GM06990 (cell line): ENCODE results near the gene CRMP1.

Experiments used
- DNase-seq: peaks from one replicate; pipeline ENCODE4 v3.0.0-alpha.2; 2011; ENCODE audit not compliant: insufficient read length; ENCODE audit errors: extremely low read depth
- H3K27me3 ChIP-seq: replicated peaks from 2 replicates; pipeline ENCODE4 v1.6.0; 2011; ENCODE audit warnings: low read length; ENCODE audit not compliant: control insufficient read depth, insufficient read depth
- H3K36me3 ChIP-seq: 2 replicates; pipeline ENCODE4 v1.5.1; 2011; ENCODE audit warnings: low read length; ENCODE audit not compliant: control insufficient read depth, insufficient read depth
- H3K4me3 ChIP-seq: replicated peaks from 2 replicates; pipeline ENCODE4 v1.5.1; 2011; ENCODE audit warnings: low read depth, mild to moderate bottlenecking, control low read depth, low read length
- CTCF ChIP-seq: IDR thresholded peaks from 2 replicates; pipeline ENCODE4 v1.5.1; 2011; ENCODE audit warnings: low read length, control low read depth, mild to moderate bottlenecking, inconsistent platforms; ENCODE audit not compliant: insufficient read depth, poor library complexity, severe bottlenecking

Gene CRMP1

GRCh38 chr4:5836943-5837342 lies 55.9 kb downstream of the CRMP1 start:
- Histone ChIP-seq H3K27me3 (no peaks in the 10 kb centered on the region; the same call in 1 of the 2 replicates), H3K4me3 (no peak overlapping the region), H3K36me3 (no peaks in the 10 kb centered on the region)
- no peak for TF ChIP-seq CTCF
- no peak for DNase-seq

- no peak for TF ChIP-seq CTCF
- no peaks in the 10 kb centered on the region for H3K36me3 ChIP-seq
- no peak overlapping the region for H3K4me3 ChIP-seq
- no peaks in the 10 kb centered on the region for H3K27me3 ChIP-seq
- no peak for DNase-seq
Measured at GRCh38 chr4:5828005-5828391, 64.9 kb downstream of the CRMP1 start.

- no peak for DNase-seq
- Histone ChIP-seq H3K27me3 (no peaks in the 10 kb centered on the region), H3K36me3 (no peaks in the 10 kb centered on the region), H3K4me3 (no peak overlapping the region)
- no peak for TF ChIP-seq CTCF
Measured at GRCh38 chr4:5827108-5828004, 65.5 kb downstream of the CRMP1 start.

- DNase-seq: no peak
- no peaks in the 10 kb centered on the region for H3K27me3 ChIP-seq
- no peak for TF ChIP-seq CTCF
- no peaks in the 10 kb centered on the region for H3K36me3 ChIP-seq
- no peak overlapping the region for H3K4me3 ChIP-seq
Measured at GRCh38 chr4:5826437-5827107, 66.3 kb downstream of the CRMP1 start.

- no peak for TF ChIP-seq CTCF
- 0 out of 2 replicates have a peak, but pooled peaks cover 1% of the 10 kb centered on the region for H3K36me3 ChIP-seq
- DNase-seq: no peak
- no peak overlapping the region for H3K4me3 ChIP-seq
- H3K27me3 ChIP-seq: no peaks in the 10 kb centered on the region
Measured at GRCh38 chr4:5825321-5826041, 67.4 kb downstream of the CRMP1 start.
